G401 (cell line): ENCODE measurements around the gene OR5AU1. TPM values are rescaled to one million over a fixed set of nuclear protein-coding genes. Genes with fewer than 3 reads are reported as not detected.

ENCODE experiments used
- DNase-seq: peaks from one replicate; pipeline ENCODE4 v3.0.0-alpha.2; 2015; ENCODE audit warnings: low spot score
- in situ Hi-C: cut with HindIII; loops from 2 replicates; pipeline ENCODE4 v1.10.0; 2016; ENCODE audit warnings: low sequenced_read_pairs, mixed read lengths
- total RNA-seq: library from RNA; depleted of rRNA; stranded (reverse); fragments of >200 nt; shearing (Covaris generic); gene quantifications from 2 replicates; pipeline ENCODE4 v1.2.3, GENCODE V29; 2014; rRNA removed

OR5AU1 gene
- 0.71 TPM in 1 of 2 replicates, not detected in the other for total RNA-seq

DNA sequence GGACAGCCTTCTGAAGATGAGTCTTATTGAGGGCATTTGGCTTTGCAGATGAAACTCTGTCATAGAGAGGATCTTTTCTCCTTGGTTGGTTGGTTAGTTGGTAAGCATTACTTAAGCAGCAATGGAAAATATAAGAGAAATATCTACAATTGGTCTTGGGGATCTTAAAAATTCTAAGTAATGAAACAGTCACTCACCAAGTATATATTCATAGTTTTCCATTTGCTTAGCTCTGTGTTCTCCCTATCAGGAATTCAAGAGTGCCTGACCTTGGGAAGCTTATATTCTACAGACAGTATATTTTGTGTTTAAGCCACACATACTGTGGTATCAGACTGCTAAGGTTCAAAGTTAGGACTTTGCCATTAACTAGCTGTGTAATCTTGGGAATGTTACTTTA lies at the start of gene OR5AU1:
Gene OR5AU1 (minus strand): TSS at position 101 of the 400 bp plus-strand sequence. CDS start 191 bp downstream, outside the sequence.
- no peak for DNase-seq
- in situ Hi-C loops = no loop called here

DNA sequence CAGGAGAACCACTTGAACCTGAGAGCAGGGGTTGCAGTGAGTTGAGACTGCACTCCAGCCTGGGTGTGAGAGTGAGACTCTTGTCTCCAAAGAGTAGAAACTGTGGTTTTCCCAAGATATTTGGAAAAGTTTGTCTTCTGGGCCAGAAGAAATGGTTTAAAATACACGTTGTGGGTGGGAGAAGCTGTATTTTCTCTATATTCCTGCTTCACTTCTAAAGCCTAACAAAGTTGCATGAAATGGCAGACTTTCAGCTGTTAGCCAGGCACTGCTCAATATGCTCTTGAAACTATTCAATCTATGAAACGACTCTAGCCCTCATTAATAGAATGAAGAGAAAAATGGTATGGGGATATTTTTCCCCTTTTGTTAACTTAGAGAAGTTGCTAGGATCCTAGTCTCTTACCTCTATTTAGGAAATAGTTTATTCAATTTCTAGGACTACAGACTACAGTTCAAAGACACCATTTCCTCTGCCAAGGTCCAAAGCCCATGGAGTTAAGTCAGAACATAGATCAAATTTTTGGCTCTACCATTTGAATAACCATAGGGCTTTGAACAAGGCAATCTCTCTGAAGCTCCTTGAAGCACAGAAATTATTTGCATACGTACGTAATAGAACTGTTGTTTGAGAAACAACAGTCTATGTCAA lies 49.3 kb upstream of the OR5AU1 start:
- no peak for DNase-seq
- in situ Hi-C loops = no loop called here

DNA sequence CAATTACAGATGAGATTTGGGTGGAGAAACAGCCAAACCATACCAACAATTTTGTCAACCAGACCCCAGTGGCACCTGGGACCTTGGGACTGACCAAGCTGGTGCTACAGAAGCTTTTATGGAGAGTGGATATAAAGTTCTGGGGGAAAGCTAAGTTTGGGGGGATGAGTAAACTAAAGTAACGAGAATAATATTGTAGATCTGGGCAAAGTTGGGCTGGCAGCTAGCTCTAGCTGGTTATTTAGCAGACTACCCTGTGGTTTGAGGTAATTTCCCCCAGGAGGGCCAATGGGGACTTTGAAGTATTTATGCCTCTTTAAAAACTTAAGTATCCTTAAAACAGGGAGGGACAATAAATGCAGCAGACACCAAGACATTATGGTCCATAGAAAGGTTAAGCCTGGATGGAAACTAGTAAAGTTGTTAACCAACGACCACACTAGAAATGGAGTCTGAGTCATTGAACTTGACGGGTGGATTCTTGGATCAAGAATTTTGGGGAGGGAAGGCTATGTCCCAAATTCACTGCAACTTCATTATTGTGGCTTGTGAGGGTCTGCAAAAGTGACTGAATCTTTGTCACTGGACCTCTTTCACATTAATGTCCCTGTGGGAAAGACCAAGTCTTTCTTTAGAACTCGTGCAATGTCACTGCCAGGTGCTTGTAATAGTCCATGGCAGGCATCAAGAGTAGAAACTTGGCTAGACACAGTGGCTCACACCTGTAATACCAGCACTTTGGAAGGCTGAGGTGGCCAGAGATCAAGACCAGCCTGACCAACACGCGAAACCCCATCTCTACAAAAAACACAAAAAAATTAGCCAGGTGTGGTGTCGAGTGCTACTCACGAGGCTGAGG lies 48.5 kb upstream of the OR5AU1 start:
- in situ Hi-C loops = no loop called here
- no peak for DNase-seq

DNA sequence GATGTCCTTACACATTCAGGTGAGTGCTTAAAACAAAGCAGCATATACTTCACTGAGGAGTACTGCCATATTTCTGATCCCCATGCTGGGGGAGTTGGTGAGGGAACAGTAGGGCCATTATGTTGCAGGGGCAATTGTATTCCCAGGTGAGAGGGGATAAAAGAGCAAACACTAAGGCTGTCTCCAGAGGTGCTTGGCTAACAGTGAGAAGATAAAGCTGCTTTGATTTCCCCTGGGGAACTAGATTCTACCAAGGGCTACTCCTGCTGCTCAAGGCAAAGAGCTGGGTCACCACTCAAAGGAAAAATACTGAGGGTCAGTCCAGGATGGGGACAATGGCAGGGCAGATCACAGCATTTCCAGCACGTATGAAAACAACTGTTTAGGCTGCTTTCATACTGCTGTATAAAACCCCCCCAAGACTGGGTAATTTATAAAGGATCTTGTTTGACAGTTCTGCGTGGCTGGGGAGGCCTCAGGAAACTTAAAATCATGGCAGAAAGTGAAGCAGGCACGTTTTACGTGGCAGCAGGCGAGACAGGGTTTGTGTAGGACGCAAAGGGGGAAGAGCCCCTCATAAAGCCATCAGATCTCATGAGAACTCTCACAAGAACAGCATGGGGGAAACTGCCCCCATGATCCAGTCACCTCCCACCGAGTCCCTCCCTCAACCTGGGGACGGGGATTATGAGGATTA lies 47.8 kb upstream of the OR5AU1 start:
- in situ Hi-C loops = no loop called here
- peak; percentile 0 for DNase-seq

DNA sequence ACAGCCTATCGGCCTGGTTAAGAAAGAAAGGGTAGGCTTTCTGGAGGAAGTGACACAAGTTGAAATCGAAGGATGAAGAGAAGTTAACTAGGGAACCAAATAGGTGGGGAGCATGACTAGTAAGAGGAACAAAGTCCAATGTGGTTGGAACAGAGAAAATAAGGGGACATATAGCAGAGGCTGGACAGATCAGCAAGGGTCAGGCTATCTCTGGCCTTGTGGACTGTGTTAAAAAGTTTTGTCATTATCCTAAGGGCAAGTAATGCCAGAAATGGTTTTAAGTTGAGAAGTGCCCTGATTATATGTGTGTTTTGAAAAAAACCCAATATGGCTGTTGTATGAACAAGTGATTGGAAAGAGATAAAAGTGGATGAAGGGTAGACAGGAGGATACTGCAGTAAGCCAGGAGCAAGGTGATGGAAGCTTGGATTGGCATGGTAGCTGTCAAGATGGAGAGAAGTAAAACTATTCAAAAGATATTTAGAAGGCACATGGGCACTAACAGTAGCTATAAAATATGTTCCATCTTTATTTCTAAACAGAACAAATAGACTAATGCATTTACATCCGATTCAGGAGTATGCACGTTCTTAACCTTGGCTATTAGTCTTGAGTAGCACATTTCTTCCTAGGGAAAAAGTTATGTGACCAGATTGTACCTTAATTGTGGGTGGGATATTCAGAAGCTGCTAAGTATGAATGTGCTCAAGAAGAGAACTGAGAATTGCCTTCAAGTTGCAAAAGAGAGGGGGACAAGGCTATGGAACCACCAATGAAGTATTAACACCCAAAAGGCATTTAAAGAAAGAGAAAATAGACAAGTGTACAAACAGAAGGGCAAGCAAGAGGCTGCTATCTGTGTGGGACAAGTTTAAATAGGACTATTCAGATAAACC lies 46.8 kb upstream of the OR5AU1 start:
- in situ Hi-C loops = no loop called here

DNA sequence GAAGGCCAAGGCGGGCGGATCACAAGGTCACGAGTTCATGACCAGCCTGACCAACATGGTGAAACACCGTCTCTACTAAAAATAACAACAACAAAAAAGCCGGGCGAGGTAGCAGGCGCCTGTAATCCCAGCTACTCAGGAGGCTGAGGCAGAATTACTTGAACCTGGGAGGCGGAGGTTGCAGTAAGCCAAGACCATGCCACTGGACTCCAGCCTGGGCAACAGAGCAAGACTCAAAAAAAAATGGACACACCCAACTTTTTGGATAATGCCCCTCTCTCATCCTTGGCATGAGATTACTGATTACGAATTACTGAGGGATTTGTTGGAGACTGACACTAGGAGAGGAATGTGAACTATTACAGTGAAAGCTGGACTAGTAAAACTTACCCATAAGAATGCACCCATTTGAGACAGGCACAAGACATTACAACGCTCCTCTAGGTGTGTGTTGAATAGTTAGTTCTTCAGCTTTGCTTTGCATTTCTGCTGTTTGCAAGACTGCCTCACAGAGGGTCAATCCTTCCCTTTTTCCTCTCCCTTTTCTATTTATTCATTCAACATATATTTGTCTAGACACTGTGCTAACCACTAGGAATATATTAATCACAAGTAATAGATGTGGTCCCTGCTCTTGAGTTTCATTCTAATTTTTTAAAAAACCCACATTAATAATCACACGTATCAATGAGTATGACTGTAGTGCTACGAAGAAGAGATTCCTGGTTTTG lies 46.0 kb upstream of the OR5AU1 start:
- in situ Hi-C loops = no loop called here
- DNase-seq = peak; percentile 1

More for the DNA sequence above, 46.8 kb upstream of the OR5AU1 start:
- peak; percentile 13 for DNase-seq

DNA sequence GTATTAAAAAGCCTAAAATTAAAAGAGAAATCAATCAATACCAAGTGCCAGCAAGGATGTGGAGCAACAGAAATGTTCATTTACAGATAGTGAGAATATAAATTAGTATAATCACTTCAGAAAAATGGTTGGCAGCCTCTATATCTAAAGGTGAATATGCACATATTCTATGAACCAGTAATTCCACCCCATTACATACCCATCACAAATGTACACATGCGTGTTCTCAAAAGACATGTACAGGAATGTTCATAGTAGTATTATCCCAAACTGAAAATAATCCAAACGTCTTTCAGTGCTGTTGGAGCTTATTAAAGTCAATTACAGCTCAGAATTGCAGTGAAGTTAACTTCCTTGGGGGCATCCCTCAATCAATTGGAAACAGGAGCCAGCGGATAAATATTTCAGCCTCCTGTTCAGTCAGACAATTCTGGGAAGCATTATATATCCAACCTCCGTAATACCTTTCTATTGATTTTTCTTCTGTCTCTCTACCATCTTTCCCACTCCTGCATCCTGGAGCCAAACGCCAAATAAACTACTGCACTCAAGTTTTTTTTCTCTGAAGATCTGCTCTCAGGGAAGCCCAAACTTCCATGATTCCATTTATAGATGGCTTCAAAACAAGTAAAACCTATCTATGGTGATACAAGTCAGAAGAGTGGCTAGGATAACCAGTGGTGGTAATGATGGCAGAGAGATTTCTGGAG lies 45.0 kb upstream of the OR5AU1 start:
- in situ Hi-C loops = no loop called here
- DNase-seq = peak; percentile 1

DNA sequence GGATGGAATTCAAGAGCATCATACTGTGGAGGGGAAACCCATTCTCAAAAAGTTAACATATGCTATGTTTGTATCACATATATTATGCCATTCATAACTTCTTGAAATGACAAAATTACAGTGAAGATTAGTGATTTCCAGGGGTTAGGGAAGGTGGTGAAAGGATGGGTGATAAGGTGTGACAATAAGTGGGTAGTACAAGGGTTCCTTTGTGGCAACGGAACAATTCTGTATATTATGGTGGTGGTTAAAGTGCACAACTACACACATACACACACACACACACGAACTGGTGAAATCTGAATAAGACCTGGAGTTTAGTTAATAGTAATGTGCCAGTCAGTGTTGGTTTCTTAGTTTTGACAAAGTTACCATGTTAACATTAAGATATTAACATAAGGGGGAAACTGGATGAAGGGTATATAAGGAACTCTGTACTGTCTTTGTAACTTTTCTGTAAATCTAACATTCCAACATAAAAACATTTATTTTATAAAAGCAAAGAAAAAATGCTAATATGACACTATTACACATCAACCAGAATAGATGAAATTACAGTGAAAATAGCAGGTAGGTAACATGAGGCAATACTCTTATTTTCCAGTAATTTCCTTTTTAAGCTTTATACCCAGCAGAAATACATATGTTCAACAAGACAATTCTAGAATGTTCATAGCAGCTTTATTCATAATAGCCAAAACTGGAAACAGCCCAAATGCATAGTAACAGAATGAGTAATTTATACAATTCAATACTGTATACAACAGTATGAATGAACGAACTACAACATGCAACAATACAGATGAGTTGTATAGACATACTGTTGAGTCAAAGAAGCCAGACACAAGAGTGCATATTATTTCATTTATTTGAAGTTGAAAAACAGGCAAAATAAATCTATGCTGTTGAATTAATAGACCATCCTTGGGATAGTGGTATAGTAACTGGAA lies 44.0 kb upstream of the OR5AU1 start:
- no peak for DNase-seq
- in situ Hi-C loops = no loop called here

DNA sequence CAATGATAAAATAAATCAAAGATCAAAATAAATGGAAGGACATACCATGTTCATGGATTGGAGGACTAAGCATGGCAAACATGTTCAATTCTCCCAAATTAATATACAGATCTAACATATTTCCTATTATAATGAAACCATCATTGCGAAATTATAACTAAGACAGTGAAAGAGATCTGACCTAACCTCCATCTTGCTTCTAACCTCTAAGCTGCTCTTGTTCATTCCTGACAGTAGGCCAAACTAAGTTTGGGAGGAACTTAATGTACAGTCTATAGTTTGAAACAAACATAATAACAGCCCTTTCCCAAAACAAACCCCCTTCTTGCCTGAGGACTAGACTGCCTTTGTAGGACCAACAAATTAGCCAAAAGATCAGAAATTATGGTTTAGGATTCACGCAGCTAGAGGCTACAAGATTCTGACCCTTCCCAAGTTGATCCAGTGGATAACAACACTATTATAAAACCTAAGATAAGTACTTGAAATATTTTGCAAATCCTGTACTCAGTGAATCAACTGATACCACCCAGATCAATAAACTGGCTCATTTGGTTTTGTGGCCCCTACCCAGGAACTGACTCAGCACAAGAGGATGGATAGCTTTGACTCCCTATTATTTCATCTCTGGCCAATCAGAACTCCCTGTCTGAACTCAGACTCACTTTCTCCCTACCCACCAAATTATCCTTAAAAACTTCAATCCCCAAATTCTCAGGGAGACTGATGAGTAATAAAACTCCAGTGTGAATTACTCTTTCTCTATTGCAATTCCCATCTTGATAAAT lies 41.7 kb upstream of the OR5AU1 start:
- in situ Hi-C loops = no loop called here
- peak; percentile 1 for DNase-seq

DNA sequence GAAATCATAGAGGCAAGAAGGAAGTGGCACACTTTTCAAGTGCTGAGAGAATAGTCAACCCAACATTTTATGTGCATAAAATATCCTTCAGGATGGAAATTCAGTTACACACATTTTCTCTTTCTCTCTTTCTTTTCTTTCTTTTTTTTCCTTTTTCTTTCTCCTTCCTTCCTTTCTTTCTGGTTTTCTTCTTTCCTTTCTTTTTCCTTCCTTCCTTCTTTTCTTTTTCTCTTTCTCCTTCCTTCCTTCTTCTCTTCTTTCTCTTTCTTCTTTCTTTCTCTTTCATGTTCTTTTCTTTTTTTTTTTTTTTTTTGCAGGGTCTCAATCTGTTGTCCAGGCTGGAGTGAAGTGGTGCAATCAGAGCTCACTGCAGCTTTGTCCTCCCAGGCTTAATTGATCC lies 38.7 kb upstream of the OR5AU1 start:
- in situ Hi-C loops = no loop called here
- no peak for DNase-seq

DNA sequence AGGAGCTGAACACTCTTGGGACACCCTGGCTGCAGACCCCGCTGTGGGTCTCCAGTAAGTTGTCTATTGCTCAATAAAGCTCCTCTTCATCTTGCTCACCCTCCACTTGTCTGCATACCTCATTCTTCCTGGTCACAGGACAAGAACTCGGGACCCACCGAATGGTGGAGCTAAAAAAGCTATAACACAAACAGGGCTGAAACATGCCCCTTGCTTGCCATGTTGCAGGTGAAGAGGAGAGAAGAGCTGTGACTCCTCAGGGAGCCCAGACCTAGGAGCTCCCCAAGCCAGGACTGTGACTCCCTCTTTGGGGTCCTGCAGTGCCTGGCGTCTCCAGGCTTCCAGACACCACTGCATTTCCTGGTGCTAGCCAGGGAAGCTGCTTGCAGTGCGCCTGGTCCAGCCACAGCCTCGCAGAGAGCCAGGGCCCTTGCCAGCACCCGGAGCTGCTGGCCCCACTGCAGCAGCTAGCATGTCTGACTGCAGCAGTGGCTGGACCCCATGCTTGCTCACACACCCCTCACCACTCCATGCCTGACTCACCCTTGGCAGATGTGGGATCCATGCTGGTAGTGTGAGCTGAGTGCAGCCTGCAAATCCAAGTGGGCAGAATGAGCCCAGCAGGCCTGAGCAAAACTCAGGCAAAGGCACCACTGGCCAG lies 37.1 kb upstream of the OR5AU1 start:
- in situ Hi-C loops = no loop called here
- no peak for DNase-seq

DNA sequence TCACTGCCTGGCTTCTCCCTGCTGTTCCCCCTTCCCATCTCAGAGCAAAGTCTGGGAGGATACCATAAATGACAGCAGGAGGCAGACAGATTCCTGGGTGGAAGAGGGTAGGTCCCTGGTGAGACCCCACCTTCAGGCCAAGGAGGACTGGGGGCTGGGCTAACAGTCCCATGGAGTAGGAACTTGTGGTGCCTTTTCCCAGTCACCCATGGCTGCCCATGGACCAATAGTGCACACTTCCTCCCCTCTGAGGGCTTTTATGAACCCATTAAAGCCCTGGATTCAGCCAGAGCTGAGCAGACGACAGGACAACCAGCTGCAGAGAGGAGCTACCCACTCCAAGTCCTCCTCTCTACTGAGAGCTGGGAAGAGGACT lies 36.6 kb upstream of the OR5AU1 start:
- in situ Hi-C loops = no loop called here
- no peak for DNase-seq

DNA sequence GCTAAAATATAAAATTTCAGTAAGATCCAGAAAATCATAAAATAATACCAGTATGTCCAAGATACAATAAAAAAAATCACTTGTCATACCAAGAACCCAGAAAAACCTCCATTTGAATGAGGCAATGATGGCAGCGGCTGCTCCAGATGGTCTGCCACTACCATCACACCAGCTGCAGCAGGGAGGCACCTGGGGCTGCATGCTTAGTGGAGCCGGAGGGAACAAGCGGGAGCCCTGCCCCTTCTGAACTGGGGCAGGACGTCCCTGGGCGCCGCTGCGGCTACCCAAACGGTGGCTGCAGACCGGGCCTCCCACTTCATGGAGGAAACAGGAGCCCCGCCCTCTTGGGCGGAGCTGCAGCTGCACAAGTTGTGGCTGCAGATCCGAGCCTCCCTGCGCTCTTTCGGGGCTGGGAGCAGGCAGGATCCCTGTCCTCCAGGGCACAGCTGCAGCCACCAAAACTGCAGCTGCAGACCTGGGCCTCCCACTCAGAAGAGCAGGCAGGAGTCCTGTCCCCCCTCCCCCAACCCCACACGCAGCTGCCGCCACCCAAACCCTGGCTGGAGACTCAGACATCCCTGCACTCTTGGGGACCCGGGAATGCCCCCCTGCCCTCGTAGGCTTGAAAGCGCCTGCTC lies 36.1 kb upstream of the OR5AU1 start:
- DNase-seq = peak; percentile 61
- in situ Hi-C loops = no loop called here

DNA sequence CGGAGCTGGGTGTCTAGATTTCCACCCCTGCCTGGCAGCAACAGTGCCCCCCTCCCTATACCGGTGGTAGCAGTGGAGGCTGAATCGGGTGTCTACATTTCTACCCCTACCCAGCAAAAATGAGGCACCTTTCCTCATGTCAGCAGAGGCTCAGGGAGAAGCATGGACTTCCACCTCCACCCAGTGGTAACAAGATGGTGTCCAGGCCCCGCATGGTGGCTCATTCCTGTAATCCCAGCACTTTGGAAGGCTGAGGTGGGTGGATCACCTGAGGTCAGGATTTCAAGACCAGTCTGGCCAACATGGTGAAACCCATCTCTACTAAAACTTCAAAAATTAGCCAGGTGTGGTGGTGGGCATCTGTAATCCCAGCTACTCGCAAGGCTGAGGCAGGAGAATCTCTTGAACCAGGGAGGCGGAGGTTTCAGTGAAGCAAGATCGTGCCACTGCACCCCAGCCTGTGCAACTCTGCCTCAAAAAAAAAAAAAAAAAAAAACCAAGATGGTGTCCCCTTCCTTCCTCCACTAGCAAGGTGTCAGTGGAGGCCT lies 35.5 kb upstream of the OR5AU1 start:
- in situ Hi-C loops = no loop called here
- no peak for DNase-seq

DNA sequence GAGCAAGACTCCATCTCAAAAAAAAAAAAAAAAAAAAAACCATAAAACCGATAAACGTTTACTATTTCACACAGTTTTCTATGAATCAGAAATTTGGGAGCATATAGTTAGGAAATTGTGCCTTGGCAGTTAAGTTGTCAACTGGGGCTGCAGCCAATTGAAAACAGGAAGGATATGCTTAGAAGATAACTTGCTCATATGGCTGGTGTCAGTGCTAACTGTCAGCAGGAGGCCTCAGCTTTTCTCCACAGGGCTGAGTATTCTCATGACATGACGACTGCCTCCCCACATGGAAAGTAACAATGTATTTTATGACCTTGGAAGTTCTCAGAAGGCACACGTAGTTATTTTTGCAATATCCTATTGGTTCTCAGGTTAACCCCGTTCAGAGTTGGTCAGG lies 29.6 kb upstream of the OR5AU1 start:
- in situ Hi-C loops = no loop called here
- no peak for DNase-seq
